GM18519 (cell line): ENCODE results near the gene HUS1B.

Experiments used
- ATAC-seq: cut with Tn5 transposase; IDR thresholded peaks from one replicate; pipeline ENCODE4 v1.9.1; 2021; ENCODE audit warnings: mild to moderate bottlenecking, moderate library complexity; ENCODE audit not compliant: unreplicated experiment, low FRiP score

The HUS1B gene

GRCh38 chr6:628766-629165 is 28.1 kb downstream of the HUS1B start:
- ATAC-seq, result no peak

DNA sequence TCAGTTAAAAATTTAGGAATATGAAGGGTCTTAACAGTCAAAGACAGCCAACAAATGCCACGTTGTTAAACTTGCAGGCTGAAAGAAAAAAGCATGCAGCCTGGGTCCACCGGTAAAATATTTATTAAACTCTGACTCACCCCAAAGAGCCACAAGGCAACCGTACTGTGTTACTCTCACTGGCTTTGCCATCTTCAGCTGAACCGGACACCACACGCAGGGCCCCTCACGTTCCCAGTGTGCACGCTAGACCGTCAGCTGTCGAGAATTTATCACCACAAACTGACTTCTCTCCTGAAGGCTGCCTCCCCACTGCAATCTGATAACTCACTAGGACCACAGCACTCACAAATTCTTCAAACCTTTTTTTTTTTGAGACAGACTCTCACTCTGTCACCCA is 30.7 kb downstream of the HUS1B start:
- ATAC-seq, result no peak

GRCh38 chr6:624979-625378 is 31.9 kb downstream of the HUS1B start:
- no peak for ATAC-seq

DNA sequence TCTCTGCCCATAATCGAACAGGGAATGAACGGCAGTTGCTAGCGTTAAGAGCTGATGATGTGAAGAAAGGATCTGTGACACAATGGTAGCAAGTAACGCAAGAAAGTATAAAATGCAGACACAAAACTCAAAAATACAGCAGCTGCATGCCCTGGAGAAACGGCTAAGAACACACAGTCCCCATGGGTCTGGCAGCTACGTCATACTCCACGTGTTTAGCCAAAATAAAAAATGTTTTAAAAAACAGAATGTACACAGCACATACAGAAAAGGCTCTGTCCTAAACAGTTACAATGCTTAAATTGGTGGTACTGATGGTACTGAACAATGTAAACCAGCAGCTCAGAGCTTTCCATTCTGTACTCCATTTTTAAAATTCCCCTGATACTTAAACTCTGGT is 34.4 kb downstream of the HUS1B start:
- ATAC-seq, result no peak

DNA sequence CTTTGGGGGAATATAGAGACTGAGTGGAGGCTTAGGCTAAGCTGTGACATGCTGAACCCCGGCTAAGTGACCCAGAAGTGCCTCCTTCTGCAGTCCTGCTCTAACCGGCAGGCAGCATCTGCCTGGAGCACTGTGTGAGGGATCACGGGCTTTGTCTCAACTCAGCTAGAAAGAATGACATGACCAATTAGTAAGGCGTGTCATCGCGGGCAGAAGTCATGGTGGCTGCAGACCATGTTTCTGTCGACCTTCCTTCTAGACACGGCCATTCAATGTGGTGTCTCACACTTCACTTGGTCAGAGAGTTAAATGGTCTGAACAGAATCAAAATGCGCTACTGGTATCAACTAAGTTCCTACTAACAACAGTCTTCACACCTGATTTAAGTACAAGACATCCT is 35.0 kb downstream of the HUS1B start:
- ATAC-seq, result no peak

DNA sequence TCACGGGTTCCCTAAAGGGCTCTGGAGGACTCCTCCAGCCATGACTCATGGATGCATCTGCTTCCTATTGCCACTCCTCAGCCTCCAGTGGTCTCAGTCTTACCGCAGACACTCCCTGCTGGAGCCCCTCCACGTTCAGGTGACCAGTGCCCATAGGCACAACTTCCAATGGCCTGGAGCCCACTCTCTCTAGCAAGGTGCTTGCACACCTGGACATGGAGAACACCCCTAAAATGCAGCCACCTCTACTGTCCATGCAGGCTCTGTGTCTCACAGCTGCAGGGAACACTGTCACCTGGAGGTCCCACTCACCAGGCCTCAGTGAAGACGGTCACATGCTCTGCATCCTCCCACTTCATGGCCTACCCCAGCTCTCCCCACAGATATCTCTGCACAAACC is 36.0 kb downstream of the HUS1B start:
- ATAC-seq, result no peak

- no peak for ATAC-seq
Measured at GRCh38 chr6:620166-620565, 36.7 kb downstream of the HUS1B start.

DNA sequence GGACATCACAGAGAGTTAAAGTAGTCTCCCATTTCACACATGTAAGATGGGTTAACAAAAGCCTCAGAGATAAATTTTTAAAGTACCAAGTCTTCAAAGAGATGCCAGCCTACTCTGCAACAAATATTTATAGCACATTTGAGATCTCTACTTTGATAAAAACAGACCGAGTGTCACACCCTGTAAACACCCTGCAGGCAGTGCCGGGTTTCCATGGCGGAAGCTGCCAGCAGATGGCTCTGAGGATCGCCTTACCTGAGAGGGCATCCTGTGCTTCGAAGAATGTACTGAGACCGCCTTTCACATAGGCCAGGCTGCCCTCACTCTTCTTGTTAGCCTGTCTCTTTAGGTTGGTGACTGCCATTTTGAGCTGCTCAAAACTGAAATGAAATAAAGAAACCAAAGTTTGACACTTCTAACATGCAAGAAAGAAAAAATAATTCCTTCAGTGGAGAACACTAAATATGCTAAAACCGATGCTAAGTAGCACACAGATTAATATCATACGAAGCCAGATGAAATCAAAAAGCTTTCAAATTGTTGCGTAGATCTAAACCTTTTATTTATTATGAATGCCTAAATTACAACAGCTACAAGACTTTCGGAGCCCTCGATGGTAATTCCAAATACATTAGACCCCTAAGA is 39.3 kb downstream of the HUS1B start:
- no peak for ATAC-seq

- no peak for ATAC-seq
Measured at GRCh38 chr6:613981-614380, 42.9 kb downstream of the HUS1B start.

DNA sequence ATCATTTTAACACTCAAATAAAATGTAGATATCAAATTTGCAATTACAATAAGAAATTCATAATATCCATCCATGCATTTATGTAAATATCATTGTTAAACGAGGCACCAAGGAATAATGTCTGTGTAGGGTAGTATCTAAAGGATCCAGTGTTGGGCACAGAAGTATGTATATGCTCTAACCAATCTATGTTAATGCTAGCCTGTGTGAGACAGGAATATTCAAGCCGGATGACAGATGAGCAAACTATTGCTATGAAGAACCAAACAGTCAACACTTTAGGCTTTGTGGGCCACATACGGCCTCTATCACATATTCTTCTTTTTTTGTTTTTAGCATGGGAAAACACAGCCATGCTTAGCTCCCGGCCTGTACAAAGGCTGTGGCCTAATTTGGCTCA is 45.0 kb downstream of the HUS1B start:
- ATAC-seq, result no peak

DNA sequence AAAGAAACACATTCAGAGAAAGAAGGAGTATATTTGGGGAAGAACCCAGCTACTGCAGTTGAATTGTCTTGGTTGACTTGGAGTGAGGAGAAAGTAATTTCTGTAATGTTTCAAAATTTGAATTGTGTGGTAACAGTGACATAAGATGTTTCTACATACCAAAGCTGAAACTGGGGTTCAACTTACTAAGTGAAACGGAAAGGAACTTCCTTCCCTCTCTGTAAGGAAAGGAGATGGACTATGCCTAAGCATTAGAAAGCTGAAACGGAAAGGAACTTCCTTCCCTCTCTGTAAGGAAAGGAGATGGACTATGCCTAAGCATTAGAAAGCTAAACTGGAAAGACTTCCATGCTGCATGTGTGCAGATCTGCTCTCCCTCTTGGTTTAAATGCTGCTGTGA is 46.0 kb downstream of the HUS1B start:
- no peak for ATAC-seq

GRCh38 chr6:609905-610304 is 47.0 kb downstream of the HUS1B start:
- ATAC-seq, result no peak

- no peak for ATAC-seq
Measured at GRCh38 chr6:606829-607379, 50.0 kb downstream of the HUS1B start.
